ENCODE results near the gene LRMDA. TPM values are rescaled to one million over a fixed set of nuclear protein-coding genes. Genes with fewer than 3 reads are reported as not detected.

The LRMDA gene
- total and polyA plus RNA-seq, 2 of the 8 experiments (the other 6 are each of a cell fraction or from before 2014, with no cell fraction given), result 0.86 to 2.8 TPM

GRCh38 chr10:75487087-75487754, 55.8 kb downstream of the LRMDA start:
- Histone ChIP-seq H4K8ac (ENCODE audit: extremely low read depth, insufficient read depth, low read length) (no peak overlapping the region), H3K23ac (ENCODE audit: insufficient read length) (no peak overlapping the region), H4K5ac (ENCODE audit: insufficient read length, low read depth, low read length) (no peak overlapping the region), H2BK120ac (replicated peaks; ENCODE audit: low read depth, low read length) (no peak overlapping the region), H3K27ac (ENCODE audit: low read depth, low read length) (no peak overlapping the region), H3K4me1 (replicated peaks in 1 of 4; ENCODE audit: control insufficient read depth in 3 of 4, insufficient read depth in 4 of 4, low read length in 3 of 4) (no peaks in the 10 kb centered on the region), H4K20me1 (replicated peaks in 1 of 2; ENCODE audit: control insufficient read depth in 1 of 2, insufficient read depth in 2 of 2, low read length in 2 of 2) (no peaks in the 10 kb centered on the region), H3K14ac (ENCODE audit: insufficient read length) (no peak overlapping the region), H3K56ac (replicated peaks; ENCODE audit: insufficient read length, low read depth, low read length) (no peak overlapping the region), H3K36me3 (ENCODE audit: control insufficient read depth in 2 of 4, insufficient read depth in 4 of 4, low read length in 3 of 4) (no peaks in the 10 kb centered on the region), H3K4me3 (ENCODE audit: extremely low read depth in 1 of 4, insufficient read depth in 2 of 4, low read depth in 3 of 4, low read length in 4 of 4) (no peak overlapping the region), H3K23me2 (ENCODE audit: low read depth, low read length) (no peaks in the 10 kb centered on the region), H2BK5ac (ENCODE audit: low read depth, low read length) (no peak overlapping the region), H3K18ac (ENCODE audit: extremely low read depth, low read length) (no peak overlapping the region), H3K79me1 (ENCODE audit: low read depth, low read length) (no peaks in the 10 kb centered on the region), H4K91ac (replicated peaks; ENCODE audit: insufficient read length, low read length) (no peak overlapping the region), H2AFZ (ENCODE audit: low read length) (no peak overlapping the region), H3K27me3 (replicated peaks in 1 of 4; ENCODE audit: control insufficient read depth in 3 of 4, extremely low read depth in 1 of 4, insufficient read depth in 3 of 4, low read length in 3 of 4) (peaks cover 0 to 3% (median 0%) of the 10 kb centered on the region in 4 experiments; a peak in 1 of 7 replicates), H3K4me2 (ENCODE audit: insufficient read depth in 1 of 2, low read depth in 2 of 2, low read length in 2 of 2) (no peak overlapping the region), H3K9ac (replicated peaks in 1 of 4; ENCODE audit: extremely low read depth in 1 of 4, low read depth in 3 of 4, low read length in 3 of 4) (no peak overlapping the region), H2BK12ac (ENCODE audit: low read depth, low read length) (no peak overlapping the region), H2BK15ac (ENCODE audit: low read length) (no peak overlapping the region), H3K79me2 (ENCODE audit: control insufficient read depth in 1 of 2, insufficient read depth in 2 of 2, low read length in 2 of 2) (no peaks in the 10 kb centered on the region), H2AK5ac (ENCODE audit: low read depth, low read length) (no peak overlapping the region), H3K4ac (replicated peaks; ENCODE audit: insufficient read length, low read depth, low read length) (no peak overlapping the region), H3K9me3 (ENCODE audit: insufficient read depth in 2 of 2, low read depth in 1 of 2, low read length in 1 of 2) (no peaks in the 10 kb centered on the region), H2BK20ac (ENCODE audit: low read length) (no peak overlapping the region)
- WGBS, 2 experiments (ENCODE audit: extremely low coverage in 1 of 2, insufficient coverage in 1 of 2, insufficient read length in 1 of 2, insufficient replicate concordance in 2 of 2, low coverage in 1 of 2, low lambda C conversion rate in 2 of 2, missing lambda C conversion rate in 1 of 2), result 86% methylated on average over 4 of the region's 4 CpGs; no CpG with 5 or more reads in 1 of the 2 experiments
- DNase-seq (ENCODE audit: low read depth in 1 of 2, low spot score in 2 of 2) (no peak), FAIRE-seq (no peak)
- ChIA-PET POLR2A (ENCODE audit: partially characterized antibody) (interaction anchor here (1.1 kb wide), 1 partner anchor 32 kb away, joined by 3 read pairs; no protein-coding TSS in a partner anchor), CTCF (ENCODE audit: partially characterized antibody) (interaction anchor here (0.9 kb wide), 2 partner anchors 30 to 305 kb away, joined by 3 read pairs; no protein-coding TSS in a partner anchor)
- TF ChIP-seq EGR1 (IDR thresholded peaks at IDR 0.05; ENCODE audit: borderline replicate concordance, low read depth, low read length) (no peak), RXRA (IDR thresholded peaks at IDR 0.05; ENCODE audit: insufficient read depth, low read depth, low read length) (no peak), ATF3 (IDR thresholded peaks at IDR 0.05; ENCODE audit: insufficient read depth, low read depth, low read length) (no peak), USF2 (IDR thresholded peaks at IDR 0.05; ENCODE audit: low read length) (no peak), HDAC2 (IDR thresholded peaks at IDR 0.05; ENCODE audit: borderline replicate concordance in 1 of 2, low read depth in 2 of 2, low read length in 2 of 2) (no peak), ZNF274 (IDR thresholded peaks at IDR 0.05; ENCODE audit: borderline replicate concordance, extremely low read depth, low read length) (no peak), GTF2F1 (IDR thresholded peaks at IDR 0.05; ENCODE audit: borderline replicate concordance, low read depth, low read length) (no peak), ASH2L (IDR thresholded peaks at IDR 0.05; ENCODE audit: low read length) (no peak), CEBPB (IDR thresholded peaks at IDR 0.05; ENCODE audit: low read depth, low read length) (no peak), SUZ12 (IDR thresholded peaks at IDR 0.05; ENCODE audit: low read length) (no peak)
